ENCODE results near the gene ALKBH1.

ALKBH1 gene

DNA sequence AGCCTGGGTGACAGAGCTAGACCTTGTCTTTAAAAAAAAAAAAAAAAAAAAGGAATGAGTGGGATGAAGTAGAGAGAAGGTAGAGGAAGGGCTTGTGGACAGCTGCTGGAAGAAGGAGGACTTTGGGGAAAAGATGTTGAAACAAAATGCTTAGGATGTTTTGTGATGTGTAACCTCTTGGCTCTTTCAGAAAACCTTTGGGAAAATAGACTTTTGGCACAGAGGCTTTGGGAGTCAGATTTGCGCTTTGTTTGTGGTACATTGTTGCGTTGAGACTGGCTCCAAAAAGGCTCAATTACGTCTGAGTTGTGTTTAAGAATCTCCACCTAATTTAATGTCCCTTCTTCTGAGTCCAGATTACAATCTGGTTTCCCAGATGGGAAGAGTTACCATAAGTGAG, 58.5 kb downstream of the ALKBH1 start:
- no peak for DNase-seq (ENCODE audit: low read depth)
- TF ChIP-seq, protein P1, sequence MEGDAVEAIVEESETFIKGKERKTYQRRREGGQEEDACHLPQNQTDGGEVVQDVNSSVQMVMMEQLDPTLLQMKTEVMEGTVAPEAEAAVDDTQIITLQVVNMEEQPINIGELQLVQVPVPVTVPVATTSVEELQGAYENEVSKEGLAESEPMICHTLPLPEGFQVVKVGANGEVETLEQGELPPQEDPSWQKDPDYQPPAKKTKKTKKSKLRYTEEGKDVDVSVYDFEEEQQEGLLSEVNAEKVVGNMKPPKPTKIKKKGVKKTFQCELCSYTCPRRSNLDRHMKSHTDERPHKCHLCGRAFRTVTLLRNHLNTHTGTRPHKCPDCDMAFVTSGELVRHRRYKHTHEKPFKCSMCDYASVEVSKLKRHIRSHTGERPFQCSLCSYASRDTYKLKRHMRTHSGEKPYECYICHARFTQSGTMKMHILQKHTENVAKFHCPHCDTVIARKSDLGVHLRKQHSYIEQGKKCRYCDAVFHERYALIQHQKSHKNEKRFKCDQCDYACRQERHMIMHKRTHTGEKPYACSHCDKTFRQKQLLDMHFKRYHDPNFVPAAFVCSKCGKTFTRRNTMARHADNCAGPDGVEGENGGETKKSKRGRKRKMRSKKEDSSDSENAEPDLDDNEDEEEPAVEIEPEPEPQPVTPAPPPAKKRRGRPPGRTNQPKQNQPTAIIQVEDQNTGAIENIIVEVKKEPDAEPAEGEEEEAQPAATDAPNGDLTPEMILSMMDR (conservative IDR thresholded peaks at IDR 0.05; ENCODE audit: low read depth, low read length) = no peak
- no peak overlapping the region for H3K4me3 ChIP-seq (ENCODE audit: low read length)

DNA sequence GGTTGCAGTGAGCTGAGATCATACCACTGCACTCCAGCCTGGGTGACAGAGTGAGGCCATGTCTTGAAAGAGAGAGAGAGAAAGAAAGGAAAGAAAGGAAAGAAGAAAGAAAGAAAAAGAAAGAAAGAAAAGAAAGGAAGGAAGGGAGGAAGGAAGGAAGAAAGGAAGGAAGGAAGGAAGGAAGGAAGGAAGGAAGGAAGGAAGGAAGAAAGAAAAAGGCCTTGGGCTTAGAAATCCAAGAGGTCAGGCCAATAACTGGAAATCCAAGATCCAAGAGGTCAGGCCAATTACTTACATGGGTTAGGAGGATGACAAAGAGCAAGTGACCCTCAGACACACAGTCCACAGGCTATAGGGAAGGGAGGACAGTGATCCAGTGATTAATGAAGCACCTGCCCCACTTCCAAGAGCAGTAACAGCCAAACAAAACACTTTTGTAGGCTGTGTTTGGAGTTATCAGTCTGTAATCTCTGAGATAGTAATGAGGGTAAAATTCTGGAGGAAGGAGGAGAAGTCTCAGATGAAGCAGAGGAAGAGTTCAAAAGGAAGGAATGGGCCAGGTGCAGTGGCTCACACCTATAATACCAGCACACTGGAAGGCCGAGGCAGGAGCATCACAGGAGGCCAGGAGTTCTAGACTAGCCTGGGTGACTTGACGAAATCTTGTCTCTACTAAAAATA, 59.2 kb downstream of the ALKBH1 start:
- TF ChIP-seq, protein P1 (conservative IDR thresholded peaks at IDR 0.05; ENCODE audit: low read depth, low read length) = no peak

DNA sequence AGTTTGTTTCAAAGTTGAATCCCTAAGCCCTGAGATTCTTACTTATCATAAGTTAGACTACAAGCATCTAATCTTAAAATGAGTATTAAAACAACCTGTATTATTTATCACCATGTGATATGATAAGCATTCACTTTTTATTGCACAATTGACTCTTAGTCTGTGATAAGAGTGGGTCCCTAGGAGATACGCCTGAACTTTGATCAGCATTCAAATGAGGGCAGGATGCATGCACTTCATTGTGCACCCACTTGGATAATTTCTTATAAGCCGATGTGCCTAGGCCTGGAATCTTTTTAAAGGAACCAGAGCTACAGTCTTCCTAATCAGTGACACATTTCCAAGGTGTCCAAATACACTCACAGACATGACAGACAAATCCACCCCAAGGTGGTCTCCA, 60.0 kb downstream of the ALKBH1 start:
- H3K4me3 ChIP-seq (ENCODE audit: low read length) = no peak overlapping the region
- TF ChIP-seq, protein P1 (conservative IDR thresholded peaks at IDR 0.05; ENCODE audit: low read depth, low read length) = no peak
- DNase-seq (ENCODE audit: low read depth) = no peak

More for the DNA sequence above, 59.2 kb downstream of the ALKBH1 start:
- H3K4me3 ChIP-seq (ENCODE audit: low read length) = no peak overlapping the region
- no peak for DNase-seq (ENCODE audit: low read depth)

DNA sequence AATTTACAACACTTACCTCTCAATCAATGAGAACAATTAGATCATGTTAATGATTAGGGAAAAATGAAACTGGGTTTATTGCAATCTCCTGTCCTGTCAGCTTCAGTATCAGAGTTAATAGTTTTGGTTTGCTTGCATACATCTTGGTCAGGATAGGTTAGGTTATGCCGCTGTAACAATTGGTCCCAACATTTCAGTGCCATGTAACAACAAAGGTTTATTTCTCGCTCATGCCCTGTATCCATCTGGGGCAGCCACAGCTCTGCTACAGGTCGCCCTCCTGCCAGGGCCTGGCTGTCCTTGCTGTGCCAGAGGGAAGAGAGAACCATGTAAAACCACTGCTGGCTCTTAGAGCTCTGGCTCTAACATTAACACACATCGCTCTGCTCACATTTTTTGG, 60.9 kb downstream of the ALKBH1 start:
- no peak for DNase-seq (ENCODE audit: low read depth)
- no peak overlapping the region for H3K4me3 ChIP-seq (ENCODE audit: low read length)
- TF ChIP-seq, protein P1 (conservative IDR thresholded peaks at IDR 0.05; ENCODE audit: low read depth, low read length) = no peak

DNA sequence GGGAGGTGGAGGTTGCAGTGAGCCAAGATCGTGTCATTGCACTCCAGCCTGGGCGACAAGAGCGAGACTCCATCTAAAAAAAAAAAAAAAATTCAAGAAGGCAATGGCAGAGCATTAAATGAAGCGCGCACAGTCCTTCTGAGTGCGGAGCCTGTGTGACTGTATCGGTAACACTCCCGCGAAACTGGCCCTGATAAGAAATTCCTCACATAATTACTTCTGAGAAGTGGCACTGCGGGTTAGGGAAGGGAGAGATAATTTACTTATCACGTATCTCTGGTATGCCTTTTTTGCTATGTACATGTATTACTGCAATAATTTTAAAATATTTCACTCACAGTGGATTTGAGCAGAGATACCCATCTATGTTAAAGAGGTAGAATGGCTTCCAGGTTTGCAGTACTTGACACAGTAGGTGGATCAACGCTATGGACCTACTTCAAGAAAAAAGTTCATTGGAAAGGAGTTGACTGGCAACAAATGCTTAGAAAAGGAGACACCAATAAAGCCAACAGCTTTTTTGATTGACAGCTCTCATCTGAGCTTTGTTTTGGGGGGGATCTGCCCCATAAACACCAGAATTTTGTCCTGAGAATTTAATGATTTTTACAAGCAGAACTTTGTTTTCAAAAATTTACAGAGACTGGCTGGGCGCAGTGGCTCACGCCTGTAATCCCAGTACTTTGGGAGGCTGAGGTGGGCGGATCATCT, 62.1 kb downstream of the ALKBH1 start:
- no peak overlapping the region for H3K4me3 ChIP-seq (ENCODE audit: low read length)
- TF ChIP-seq, protein P1 (conservative IDR thresholded peaks at IDR 0.05; ENCODE audit: low read depth, low read length) = no peak
- no peak for DNase-seq (ENCODE audit: low read depth)

DNA sequence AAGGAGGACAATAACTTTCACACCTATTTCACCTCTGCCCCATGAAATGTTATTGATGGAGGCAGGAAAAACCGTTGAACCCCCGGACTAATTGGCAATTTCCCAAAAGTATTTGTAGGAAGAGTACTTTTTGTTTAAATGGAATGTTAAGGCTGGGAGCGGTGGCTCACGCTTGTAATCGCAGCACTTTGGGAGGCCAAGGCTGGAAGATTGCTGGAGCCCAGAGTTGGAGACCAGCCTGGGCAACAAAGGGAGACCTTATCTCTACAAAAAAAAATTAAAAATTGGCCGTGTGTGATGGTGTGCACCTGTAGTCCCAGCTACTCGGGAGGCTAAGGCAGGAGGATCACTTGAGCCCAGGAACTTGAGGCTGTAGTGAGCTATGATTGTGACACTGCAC, 65.4 kb downstream of the ALKBH1 start:
- DNase-seq (ENCODE audit: low read depth) = no peak
- TF ChIP-seq, protein P1 (conservative IDR thresholded peaks at IDR 0.05; ENCODE audit: low read depth, low read length) = no peak
- no peak overlapping the region for H3K4me3 ChIP-seq (ENCODE audit: low read length)
